ENCODE results near the gene HOXB7. TPM values are rescaled to one million over a fixed set of nuclear protein-coding genes. Genes with fewer than 3 reads are reported as not detected.

Gene HOXB7
- total RNA-seq, 1 donor from 2014 or later, result 15.0 TPM

DNA sequence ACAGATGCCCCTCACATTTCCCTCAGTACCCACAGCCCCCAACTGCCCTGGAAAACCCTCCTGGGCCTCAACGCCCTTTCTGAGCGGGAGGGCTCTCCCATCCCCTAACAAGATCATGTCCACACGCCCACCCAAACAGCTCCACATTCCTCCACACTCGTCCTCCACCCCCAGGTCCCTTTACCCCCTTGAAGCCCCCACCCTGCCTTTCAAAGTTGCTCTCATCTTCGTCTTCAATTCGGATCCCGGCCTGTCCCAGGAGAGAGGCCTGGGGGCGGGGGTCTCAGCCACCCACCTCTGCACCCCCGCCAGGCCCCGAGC is 47.0 kb downstream of the HOXB7 start:
- no peaks in the 10 kb centered on the region for H3K36me3 ChIP-seq
- no peak for TF ChIP-seq CTCF (IDR thresholded peaks at IDR 0.05)
- H3K27me3 ChIP-seq, result no peaks in the 10 kb centered on the region
- intact Hi-C loops (cut with DNase I), result no loop called here
- no peak for DNase-seq (ENCODE audit: low spot score in 2 of 2)
- no peaks in the 10 kb centered on the region for H3K9me3 ChIP-seq
- peak overlapping the region; percentile 61 to 74 for H3K27ac ChIP-seq
- H3K4me1 ChIP-seq, result peaks cover 0 to 73% of the 10 kb centered on the region in 2 donors
- H3K4me3 ChIP-seq, result peak overlapping the region; percentile 59 to 71

DNA sequence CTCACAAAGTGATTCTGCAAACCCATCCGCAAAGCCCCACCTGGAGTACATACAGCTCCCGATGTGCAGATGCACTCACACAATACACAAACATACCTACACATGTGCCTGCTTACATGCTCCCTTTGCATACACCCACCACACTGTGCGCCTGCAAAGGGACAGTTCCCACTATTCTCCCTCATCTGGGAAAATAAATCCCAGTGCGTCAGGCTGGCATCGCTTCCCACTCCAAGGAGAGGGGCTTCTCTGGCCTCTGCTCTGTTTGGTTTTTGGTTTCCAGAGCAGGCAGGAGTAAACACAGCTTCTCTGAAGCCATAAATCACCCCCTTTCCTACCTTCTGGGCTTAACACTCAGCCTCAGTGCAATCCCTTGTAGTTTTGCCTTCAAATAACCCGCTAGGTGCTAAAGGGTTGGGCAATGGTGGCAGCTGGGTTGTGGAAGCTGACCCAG is 47.4 kb downstream of the HOXB7 start:
- DNase-seq (ENCODE audit: low spot score in 2 of 2), result no peak
- TF ChIP-seq CTCF (IDR thresholded peaks at IDR 0.05), result no peak
- H3K27ac ChIP-seq, result peak overlapping the region; percentile 61 to 74
- peak overlapping the region in 1 of 2 donors; percentile 71 for H3K4me3 ChIP-seq
- intact Hi-C loops (cut with DNase I), result no loop called here
- H3K36me3 ChIP-seq, result no peaks in the 10 kb centered on the region
- H3K9me3 ChIP-seq, result no peaks in the 10 kb centered on the region
- peaks cover under 1 to 72% of the 10 kb centered on the region in 2 donors for H3K4me1 ChIP-seq
- H3K27me3 ChIP-seq, result no peaks in the 10 kb centered on the region

- Histone ChIP-seq H3K4me3 (no peak overlapping the region), H3K36me3 (no peaks in the 10 kb centered on the region), H3K27me3 (no peaks in the 10 kb centered on the region), H3K9me3 (no peaks in the 10 kb centered on the region), H3K4me1 (peaks cover 5 to 74% of the 10 kb centered on the region in 2 donors), H3K27ac (peak overlapping the region; percentile 30 to 61)
- DNase-seq (ENCODE audit: low spot score in 2 of 2), result no peak
- TF ChIP-seq CTCF (IDR thresholded peaks at IDR 0.05), result no peak
- intact Hi-C loops (cut with DNase I), result no loop called here
These were observed 47.9 kb downstream of the HOXB7 start for GRCh38 chr17:48562934-48563333.

DNA sequence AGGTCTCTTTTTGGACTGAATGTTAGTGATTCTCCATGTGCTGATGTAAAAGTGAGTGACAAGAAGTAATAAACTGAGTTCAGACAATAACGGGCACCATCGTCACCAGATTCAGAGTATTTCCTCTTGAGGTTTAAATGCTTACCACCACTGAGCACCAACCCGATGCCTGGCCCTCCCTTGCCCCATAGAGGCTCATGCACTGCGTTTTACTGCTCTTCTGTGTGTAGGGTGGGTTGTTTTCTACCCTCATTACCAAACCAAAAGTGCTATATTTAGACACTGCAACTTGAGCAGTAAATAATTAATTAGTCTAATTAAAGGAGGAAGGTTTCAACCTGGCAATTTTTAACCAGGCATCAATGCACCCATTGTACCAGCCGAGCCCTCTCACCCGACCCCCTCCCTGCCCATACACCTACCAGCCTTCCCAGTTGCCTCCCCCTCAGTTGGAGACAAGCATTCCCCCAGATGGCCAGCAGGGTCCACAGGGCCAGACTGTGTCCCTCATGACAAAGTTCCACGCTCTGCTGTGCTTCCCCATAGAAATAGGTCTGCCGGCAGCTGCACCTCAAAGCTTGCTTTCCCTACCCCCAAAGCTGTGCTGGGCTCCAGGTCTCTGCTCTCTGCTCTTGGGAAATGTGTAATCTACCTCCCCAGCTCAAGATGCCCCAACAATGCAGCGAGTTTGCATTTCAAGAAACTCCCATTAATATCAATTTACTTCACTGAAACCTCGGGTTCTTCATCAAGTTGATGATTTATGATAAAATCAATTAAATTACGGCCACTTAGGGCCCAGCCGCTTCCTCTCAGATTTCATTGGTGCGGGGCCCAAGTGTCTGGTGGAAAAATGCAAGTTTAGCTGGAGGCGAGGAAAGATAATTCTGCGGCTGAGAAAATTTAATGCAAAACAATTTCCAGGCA is 48.7 kb downstream of the HOXB7 start:
- peak overlapping the region; percentile 28 to 30 for H3K27ac ChIP-seq
- H3K4me3 ChIP-seq, result no peak overlapping the region
- no peaks in the 10 kb centered on the region for H3K9me3 ChIP-seq
- DNase-seq (ENCODE audit: low spot score in 2 of 2), result no peak
- H3K4me1 ChIP-seq, result peaks cover 11 to 75% of the 10 kb centered on the region in 2 donors
- H3K27me3 ChIP-seq, result no peaks in the 10 kb centered on the region
- no peaks in the 10 kb centered on the region for H3K36me3 ChIP-seq
- no peak for TF ChIP-seq CTCF (IDR thresholded peaks at IDR 0.05)
- intact Hi-C loops (cut with DNase I), result no loop called here

DNA sequence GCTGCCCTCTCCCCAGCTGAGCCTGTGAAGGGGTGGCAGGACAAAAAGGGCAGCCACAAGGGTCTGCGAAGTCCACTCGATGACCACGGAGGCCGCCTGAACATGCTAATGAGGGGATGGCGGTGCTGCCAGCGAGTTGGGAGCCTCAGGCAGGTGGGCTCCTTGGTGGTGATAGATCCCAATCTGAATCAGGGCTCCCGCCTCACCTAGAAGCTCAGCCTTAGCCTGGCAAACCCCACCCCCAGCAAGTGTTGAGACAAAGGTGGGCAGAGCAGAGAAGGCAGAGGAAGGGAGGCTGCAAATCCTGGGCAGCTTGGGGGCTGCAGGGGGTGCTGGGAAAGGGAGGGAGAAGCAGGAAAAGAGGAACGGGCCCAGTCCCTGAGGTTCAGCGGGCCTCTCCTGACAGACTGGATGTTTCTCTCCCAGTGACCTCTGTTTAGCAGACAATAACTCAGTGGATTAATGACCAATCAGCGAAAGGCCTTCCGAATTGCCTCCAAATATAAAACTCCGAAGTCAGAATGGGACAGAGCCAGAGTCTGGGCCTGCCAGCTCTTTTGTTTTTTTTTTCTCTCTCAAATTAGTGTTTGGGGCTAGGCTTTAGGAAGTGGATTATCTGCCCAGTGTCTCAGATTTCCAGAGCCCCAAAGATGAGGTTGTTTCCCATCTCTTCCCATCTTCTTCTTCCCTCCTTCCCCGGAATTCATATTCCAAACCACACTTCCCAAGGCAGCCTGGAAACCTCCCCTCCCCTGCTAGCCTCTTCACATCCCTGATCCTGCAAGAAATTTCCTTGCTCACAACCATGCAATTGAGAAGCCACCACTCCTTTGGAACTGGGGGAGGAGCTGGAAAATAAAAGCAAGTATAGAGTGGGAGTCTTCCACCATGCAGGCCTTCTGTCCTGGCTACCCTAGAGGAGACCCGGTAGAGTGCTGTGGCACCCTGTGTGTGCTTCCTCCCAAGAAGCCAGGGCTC is 50.7 kb downstream of the HOXB7 start:
- Histone ChIP-seq H3K4me1 (peaks cover 15 to 73% of the 10 kb centered on the region in 2 donors), H3K4me3 (no peak overlapping the region), H3K27ac (peak overlapping the region; percentile 84 to 97), H3K27me3 (no peaks in the 10 kb centered on the region), H3K9me3 (no peaks in the 10 kb centered on the region), H3K36me3 (no peaks in the 10 kb centered on the region)
- intact Hi-C loops (cut with DNase I), result no loop called here
- no peak for TF ChIP-seq CTCF (IDR thresholded peaks at IDR 0.05)
- no peak for DNase-seq (ENCODE audit: low spot score in 2 of 2)

All from ascending aorta (tissue), 2 donors.